ENCODE results near the gene VPS33A.

The VPS33A gene

DNA sequence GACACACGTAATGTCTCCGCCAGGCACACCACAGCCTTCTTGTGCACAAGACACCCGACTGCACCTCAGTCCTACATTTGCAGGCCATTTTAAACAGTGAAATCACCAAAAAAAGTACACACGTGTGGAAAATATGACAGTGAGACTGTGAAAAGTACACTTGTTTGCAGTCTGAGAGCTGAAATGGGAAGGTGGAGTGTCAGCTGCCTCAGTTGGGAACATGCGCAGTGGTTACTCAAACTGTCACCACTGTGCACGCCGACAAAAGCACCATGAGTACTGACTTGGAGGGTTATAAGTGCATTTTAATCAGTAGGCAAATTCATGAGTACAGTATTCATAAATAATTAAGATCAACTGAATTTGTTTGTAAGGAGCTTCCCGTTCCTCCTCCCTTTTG lies 15.8 kb downstream of the VPS33A start:
- DNase-seq (ENCODE audit: low read depth in 2 of 2), result no peak

DNA sequence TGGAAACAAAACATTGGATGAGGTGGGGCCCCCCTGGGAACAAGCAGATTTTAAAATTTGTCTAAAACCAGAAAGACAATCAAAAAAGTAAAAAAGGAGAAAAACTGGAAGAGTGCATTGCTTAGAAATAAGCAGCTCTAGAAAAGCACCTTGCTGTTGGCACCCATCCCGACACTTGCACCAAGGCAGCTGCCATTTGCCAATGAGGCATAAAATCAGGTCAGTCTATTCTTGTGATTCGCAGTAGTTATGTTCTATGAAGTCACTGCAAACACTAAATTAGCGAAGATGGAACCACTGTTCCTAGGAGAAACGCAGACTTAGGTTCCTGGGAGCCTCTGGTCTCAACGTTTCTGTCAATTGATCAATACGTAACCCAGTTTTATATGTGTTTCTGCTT lies 16.2 kb downstream of the VPS33A start:
- DNase-seq (ENCODE audit: low read depth in 2 of 2), result no peak

DNA sequence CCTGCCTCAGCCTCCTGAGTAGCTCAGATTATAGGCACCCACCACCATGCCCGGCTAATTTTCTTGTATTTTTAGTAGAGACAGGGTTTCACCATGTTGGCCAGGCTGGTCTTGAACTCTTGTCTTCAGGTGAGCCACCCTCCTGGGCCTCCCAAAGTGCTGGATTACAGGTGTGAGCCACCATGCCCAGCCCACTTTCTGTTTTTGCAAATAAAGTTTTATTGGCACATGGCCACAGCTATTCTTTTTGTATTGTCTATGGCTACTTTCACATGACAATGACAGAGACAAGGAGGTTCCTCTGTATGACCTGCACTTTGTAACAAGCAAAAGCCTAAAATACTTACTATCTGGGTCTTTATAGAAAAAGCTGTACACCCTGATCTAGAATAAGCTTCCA lies 20.7 kb downstream of the VPS33A start:
- no peak for DNase-seq (ENCODE audit: low read depth in 2 of 2)

DNA sequence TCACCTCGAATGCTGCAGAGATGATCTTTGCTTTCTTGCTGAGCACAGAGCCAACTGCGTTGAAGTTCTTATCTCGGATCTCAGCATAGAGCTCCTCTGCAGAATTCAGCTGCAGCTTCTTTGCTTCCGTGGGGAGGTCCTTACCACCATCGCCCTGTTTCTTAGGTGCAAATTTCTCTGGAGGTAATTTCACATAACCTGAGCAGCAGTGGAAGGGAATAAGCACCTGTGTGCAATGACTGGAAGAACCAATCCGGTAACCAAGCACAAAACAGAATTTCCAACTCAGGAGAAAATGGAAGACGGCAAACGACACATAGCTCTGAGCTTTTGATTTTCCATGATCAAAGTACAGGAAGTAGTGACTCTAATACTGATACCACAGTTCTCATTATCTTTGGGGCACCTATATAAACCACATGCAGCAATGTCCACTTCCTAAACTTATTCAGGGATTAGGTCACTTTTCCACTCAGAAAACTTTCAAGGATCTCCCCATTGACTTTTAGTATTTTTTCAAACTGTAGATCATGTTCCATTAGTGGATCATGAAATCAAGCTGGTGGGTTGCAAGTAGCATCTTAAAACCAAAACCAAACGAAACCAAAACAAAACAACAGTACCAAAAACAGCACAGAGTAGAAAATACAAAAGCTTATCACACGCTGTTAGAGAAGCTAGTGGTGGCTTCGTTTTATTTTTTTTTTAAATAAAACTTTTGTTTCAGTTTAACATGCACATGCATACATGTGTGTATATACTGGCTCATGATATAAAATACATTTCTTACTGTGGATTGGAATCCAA lies 21.5 kb downstream of the VPS33A start:
- DNase-seq (ENCODE audit: low read depth in 2 of 2), result no peak

DNA sequence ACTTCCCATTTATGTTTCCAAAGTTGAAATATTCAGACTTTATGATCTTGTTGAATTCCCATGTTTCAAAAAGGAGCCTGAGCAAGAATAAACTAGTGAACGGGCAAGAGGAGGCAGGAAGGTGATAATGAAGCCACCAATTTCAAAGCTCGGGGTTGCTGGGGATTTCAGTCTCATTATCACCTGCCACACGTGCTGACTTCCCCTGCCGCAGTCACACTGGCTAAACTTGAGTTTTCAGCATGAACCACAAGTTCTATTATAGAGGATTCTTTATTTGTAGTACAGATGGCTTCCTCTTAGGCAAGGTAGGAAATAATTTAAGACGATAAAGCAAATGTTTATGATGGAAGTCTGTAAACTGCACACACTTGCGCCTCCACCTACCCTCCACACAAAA lies 22.3 kb downstream of the VPS33A start:
- DNase-seq (ENCODE audit: low read depth in 2 of 2), result no peak

DNA sequence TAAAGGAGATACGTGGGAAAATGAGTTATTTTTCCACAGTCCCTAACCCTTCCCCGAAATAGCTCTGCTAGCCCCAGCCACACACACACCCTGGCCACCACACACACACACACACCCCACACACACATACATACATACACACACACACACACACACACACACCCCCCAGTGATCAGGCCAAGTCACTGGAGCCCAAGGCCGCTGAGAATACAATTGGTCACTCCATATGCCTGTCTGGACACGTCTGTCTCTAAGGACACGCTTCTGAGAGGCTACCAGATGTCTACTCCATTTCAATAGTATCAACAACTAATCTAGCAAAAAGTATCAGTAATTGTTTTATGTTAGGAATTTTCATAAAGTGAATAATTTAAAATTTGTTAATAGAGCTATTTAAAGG lies 27.4 kb downstream of the VPS33A start:
- DNase-seq (ENCODE audit: low read depth in 2 of 2), result no peak

DNA sequence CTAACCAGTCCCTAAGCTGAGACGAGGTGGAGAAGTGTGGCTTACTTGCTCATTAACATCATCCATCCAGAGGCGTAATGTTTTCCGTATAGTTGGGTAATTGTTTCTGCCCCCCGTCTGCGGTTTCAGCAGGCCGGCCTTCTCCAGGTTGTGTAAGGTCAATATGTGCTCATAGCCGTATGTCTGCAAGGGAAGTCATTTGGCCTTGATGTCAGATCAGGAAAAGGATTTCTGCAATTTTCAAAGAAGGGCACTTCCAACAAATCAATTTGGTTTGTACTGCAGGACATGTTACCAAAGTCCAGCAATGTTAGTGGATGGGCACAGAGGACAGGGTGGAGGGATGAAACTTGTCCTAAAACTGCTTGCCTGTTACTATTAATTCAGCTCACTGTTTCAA lies 30.6 kb downstream of the VPS33A start:
- no peak for DNase-seq (ENCODE audit: low read depth in 2 of 2)

DNA sequence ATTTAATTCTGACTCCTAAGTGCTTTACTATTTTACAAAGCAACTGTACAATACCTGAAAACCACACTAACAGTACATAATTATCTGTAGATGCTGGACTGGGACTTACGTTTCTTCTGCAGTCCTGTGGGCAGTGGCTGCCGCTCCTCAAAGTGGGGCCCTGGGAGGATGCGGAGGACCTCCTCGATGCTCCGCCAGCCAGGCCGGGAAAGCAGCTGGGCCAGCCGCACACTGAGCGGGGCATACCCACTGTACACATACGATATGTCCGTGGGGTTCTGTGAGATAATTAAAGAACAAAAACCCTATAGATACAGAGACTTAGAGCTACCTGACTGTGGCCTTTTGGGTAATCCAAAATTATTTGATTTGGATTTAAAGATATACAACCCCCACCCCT lies 33.6 kb downstream of the VPS33A start:
- DNase-seq (ENCODE audit: low read depth in 2 of 2), result no peak

DNA sequence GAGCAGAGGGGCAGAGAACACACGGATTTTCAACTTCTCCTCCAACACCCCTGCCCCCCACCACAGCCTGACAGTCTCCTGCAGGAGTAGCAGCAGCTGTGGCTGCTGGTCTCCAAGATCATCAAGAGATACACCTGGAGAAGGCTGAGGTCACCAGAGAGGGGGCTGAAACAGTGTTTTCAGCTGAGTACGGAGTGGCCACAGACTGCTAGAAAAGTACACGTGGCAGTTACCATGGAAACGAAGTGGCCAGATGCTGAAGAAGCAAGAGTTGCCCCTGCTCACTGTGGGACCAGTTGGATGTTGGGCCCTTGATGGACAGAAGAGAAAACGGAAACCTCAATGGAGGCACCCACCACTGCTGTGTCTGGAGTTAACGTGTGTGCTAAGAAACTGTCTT lies 35.5 kb downstream of the VPS33A start:
- no peak for DNase-seq (ENCODE audit: low read depth in 2 of 2)

DNA sequence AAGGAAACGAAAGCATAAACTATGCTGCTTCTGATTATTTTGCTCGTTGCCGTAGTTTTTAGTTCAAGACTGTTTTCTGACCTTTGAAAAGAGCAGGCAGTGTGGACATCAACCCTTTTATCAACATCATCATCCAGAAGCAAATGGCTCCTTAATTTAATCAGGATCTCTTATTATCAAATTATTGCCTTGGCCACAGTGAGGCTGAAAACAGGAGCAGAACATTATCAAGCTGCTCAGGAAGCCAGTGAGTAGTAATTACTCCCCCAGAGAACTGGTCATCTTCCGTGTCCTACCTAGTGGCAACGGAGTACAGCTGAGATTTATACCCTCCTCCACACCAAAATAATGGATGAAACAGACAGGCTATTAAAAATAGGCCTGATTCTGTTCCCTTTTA lies 38.2 kb downstream of the VPS33A start:
- DNase-seq (ENCODE audit: low read depth in 2 of 2), result no peak

DNA sequence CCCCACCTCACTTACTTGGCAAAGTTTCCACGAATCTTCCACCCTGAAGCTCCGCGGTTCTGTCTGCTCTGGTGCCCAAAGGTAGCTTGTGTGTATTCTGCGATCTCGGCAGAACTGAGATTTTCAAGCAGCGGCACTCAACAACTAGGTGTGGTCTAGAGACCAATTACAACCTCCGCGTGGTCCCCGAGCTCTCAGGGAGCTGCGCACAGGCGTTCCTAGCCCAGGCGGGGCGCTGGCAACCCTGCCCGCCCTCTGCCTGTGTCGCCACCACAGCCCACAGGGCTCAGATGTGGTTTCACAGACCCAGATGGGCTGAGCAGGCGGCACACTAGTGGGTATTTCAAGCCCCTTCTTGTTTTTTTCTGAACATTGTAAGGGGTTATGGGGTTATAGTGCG lies 39.0 kb downstream of the VPS33A start:
- DNase-seq (ENCODE audit: low read depth in 2 of 2), result no peak

DNA sequence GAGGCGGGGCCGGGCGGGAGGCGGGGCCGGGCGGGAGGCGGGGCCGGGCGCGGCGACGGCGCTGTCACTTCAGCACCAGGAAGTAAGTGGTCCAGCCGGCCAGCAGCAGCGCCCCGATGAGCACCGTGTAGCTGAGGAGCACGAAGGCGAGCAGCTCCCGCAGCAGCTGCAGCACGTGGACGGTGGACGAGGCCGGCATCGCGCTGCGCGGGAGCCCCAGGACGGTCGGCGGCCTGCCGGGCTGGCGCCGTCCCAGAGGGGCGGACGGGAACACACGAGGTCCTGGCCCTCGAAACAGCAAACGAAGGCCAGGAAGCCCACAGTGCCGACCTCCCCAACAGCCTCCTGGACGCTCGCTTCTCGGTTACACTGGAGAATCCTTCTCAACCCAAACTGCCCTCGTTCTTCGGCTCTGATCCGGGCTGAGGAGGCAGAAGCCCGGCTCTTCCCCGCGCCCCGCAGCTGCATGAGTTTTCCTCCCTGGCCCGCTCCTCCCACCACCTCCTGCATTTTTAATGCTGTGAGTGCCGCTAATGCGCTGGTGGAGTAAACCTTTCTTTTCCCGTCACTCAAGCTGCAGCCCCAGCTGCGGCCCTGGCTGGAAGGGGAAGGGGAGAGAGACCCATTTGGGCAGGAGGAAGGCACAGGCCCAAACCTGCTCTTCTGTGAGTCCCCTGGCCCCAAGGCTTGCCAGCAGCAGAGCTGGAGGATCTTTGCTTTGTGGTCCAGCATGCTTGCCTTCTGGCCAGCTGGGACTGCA lies 39.7 kb downstream of the VPS33A start:
- DNase-seq (ENCODE audit: low read depth in 2 of 2), result no peak

DNA sequence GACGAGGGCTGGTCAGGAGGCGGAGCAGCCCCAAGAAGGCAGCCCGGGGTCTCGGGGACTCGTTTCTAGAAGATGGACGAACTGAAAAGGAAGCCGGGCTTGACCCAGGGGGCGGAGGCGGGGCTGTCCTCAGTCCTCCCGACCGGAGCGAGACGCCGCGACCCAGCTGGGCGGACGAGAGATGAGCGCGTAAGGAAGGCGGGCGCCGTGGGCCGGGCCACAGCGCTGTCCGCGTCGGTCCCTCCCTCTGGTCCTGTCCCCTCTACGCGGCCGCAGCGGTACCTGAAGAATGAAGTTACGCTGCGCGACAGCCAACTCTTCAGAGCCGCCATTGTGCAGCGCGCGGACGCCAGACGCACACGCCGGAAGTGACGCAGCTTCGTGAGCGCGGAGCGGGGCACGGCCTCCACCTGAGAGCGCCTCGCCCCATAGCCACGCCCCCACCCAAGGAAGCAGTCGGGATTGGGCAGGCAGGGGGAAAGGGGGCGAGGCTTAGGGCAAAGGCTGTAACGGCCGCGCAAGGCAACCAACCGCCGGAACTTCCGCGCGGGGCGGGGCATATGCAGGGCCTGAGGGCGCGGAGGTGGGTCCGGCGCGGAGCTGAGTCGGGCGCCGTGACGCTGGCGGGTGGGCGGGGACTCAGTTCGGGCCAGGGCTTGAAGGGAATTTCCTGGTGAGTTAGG lies 40.5 kb downstream of the VPS33A start, which contains the start of gene DIABLO:
DIABLO (minus strand) TSS at position 370 of the 683 bp plus-strand sequence; CDS start at position 332, 38 bp downstream.
- DNase-seq (ENCODE audit: low read depth in 2 of 2), result peak; percentile 99 to 100

DNA sequence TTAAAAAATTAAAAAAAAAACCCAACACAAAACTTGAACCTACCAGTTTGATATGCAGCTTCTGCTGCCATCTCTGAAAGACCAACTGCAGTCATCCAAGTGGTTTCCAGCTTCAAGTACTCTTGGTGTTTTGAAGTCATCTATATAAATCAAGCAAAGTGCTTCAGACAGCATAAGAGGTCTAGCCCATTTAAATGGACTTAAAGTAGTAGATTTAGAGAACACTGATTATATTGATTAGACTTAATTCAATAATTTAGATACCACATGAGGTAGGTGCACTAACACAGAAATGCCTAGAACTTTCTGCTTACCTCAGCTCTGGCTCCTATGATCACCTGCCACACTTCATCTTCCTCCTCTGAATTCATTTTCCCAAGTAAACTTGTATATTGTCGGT lies 49.8 kb downstream of the VPS33A start:
- DNase-seq (ENCODE audit: low read depth in 2 of 2), result no peak

DNA sequence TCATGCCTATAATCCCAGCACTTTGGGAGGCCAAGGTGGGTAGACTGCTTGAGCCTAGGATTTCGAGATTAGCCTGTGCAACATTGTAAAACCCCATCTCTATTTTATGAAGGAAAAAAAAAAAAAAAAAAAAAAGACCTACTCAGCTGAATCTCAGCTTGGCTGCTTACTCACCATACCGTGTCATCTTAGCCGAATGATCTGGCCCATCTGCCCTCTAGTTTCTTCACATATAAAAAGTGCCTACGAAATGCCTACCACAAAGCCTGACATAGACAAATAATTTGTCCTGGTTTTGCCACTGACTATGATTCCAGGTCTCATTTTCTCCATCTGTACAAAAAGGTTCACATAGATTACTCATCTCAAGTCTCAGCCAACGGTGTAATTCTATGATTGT lies 50.5 kb downstream of the VPS33A start:
- DNase-seq (ENCODE audit: low read depth in 2 of 2), result no peak

DNA sequence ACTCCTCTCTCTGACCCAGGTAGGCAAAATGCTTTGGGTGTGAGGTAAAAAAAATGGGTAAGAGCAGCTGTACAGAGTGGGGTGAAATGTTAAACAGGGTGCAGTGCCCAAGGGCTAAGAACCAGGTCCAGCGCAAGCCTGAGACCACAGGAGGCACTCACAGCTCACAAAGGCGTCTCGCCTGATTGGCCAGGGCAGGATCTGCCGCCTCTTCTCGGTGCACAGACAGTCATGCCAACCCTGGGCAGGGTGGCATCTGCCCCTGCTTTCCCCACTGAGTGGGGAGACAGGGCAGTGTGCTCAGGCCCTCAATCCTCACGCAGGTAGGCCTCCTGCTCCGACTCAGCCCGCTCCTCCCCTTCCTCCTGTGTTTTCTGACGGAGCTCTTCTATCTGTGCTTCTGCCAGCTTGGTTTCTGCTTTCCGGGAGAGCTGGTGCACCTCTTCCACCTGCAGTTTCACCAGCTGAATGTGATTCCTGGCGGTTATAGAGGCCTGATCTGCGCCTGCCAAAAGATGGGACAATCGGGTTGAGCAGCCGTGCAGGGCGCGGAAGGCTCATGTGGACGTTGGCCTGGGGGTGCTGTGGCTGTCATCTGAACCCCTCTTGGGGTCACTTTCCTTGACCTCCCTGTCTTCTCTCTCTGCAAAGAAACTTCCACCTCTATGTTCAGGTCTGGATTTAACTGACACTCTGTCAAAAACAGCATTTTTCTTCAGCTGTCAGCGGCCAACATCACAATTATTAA lies 58.0 kb downstream of the VPS33A start:
- DNase-seq (ENCODE audit: low read depth in 2 of 2), result no peak

DNA sequence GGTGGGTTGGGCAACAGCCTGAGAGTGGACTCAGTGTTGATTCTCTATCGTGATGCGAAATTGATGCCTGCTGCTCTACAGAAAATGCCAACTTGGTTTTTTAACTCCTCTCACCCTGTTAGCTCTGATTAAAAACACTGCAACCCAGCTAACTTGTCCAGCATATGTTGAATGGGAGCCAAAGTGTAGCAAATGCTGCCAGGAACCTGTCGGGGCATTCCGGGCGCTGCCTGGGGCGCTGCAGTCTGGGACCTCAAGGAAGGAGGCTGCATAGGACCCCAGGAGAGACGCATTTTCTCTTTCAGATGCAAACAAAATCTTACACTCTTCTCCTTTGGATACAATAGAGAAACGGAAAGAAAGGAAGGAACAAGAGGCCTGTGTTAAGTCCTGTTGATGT lies 58.9 kb downstream of the VPS33A start:
- no peak for DNase-seq (ENCODE audit: low read depth in 2 of 2)

DNA sequence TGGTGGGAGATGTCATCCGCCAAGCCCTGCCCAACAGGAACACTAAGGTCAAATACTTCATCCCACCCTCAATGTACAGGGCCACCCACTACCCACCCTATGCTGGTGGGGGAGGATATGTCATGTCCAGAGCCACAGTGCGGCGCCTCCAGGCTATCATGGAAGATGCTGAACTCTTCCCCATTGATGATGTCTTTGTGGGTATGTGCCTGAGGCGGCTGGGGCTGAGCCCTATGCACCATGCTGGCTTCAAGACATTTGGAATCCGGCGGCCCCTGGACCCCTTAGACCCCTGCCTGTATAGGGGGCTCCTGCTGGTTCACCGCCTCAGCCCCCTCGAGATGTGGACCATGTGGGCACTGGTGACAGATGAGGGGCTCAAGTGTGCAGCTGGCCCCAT lies 59.3 kb downstream of the VPS33A start:
- no peak for DNase-seq (ENCODE audit: low read depth in 2 of 2)

DNA sequence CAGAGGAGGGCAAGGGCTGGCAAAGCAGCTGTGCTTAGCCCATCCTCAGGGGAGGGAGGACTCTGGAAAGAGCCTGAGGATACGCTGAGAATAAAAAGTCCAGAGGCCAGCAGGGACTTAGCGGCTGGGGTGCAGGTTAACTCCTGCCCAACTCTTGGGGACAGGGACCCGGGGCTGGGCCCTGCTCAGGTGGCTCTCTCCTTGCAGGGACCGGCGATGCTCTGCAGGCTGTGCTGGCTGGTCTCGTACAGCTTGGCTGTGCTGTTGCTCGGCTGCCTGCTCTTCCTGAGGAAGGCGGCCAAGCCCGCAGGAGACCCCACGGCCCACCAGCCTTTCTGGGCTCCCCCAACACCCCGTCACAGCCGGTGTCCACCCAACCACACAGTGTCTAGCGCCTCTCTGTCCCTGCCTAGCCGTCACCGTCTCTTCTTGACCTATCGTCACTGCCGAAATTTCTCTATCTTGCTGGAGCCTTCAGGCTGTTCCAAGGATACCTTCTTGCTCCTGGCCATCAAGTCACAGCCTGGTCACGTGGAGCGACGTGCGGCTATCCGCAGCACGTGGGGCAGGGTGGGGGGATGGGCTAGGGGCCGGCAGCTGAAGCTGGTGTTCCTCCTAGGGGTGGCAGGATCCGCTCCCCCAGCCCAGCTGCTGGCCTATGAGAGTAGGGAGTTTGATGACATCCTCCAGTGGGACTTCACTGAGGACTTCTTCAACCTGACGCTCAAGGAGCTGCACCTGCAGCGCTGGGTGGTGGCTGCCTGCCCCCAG lies 60.0 kb downstream of the VPS33A start:
- no peak for DNase-seq (ENCODE audit: low read depth in 2 of 2)

DNA sequence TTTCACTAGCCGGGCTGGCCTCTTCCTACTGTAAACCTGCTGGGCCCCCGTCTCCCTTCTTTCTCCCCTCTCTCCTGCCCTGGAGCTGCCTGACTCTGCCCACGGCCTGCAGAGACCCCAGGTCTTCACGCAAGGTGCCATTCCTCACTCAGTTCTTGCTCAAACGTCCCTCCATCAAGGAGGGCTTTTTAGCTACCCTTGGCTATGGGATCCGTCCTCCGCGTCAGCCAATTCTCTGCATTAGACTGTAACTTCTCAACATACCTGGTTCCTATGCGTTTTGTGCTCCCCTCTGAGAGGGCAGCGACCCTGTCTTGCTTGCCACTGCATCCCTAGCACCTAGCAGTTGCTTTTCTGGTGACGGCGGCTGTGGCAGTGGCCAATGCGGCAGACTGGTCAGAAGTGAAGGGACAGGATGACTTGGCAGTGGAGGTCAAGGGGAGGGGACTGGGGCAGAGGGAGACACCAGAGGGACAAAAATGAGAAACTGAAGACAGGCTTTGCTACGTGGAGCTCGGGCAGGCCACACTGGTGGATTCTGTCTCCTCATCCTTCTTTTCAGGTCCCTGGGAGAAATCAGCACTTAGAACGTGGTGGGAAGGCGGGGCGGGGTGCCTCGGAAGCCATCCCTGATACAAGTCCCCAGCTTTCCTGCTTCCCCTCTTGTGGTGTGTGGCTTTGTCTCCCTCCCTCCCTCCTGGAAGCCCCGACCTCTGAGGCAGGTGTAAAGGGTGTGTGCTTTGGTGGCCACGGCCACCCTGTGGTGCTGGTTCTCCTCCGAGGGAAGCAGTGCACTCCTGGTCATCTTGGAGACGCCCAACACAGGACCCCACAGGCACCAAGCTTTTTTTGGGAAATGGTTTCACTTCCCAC lies 61.0 kb downstream of the VPS33A start:
- no peak for DNase-seq (ENCODE audit: low read depth in 2 of 2)

Measured in stimulated activated CD4-positive, alpha-beta T cell treated with anti-CD3 and anti-CD28 coated beads, Interleukin-12 subunit alpha, Interleukin-12 subunit beta, amount 100 ng/mL, for 24 hours (primary cell).